Measurements from ENCODE around the gene TP73.

The TP73 gene

DNA sequence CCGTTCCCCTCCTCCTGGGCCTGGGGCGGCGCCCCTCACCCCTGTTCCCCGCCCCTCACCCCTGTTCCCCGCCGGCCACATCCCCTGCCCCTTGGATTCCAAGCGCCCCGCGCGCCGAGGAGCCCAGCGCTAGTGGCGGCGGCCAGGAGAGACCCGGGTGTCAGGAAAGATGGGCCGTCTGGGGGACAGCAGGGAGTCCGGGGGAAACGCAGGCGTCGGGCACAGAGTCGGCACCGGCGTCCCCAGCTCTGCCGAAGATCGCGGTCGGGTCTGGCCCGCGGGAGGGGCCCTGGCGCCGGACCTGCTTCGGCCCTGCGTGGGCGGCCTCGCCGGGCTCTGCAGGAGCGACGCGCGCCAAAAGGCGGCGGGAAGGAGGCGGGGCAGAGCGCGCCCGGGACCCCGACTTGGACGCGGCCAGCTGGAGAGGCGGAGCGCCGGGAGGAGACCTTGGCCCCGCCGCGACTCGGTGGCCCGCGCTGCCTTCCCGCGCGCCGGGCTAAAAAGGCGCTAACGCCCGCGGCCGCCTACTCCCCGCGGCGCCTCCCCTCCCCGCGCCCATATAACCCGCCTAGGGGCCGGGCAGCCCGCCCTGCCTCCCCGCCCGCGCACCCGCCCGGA, at the start of gene TP73:
Gene TP73, plus strand, starts transcription at position 587 of the 618 bp plus-strand sequence. CDS start 29,850 bp downstream, outside the sequence.
- no peak within 1 kb of the TSS for H3K27ac Mint-ChIP-seq
- no peaks in the 10 kb centered on the region for H3K9me3 Mint-ChIP-seq
- no peak for DNase-seq
- no peak for ATAC-seq
- H3K4me1 Mint-ChIP-seq: peaks cover 50% of the 10 kb centered on the region
- peaks cover 61% of the 10 kb centered on the region for H3K27me3 Mint-ChIP-seq
- peak within 1 kb of the TSS; percentile 72 to 80 for H3K4me3 Mint-ChIP-seq

DNA sequence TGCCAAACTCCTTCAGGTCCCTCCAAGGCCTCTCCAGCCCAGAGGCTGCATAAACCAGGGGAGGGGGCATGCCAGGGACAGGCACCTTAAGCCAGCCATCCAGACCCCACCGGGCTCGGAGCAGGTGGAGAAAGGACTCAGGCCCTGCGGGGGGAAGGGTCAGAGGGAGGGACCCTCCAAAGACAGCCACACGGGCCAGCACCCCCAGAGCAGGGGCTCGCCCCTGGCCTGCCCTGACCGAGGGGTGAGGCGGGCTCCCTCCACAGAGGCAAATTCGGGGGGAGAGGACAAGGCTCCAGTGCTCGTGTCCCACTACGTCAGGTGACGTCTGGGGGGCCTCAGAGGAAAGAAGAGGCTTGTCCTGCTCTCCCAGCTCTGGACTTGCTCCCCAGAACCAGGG, 49.2 kb upstream of the TP73 start:
- no peak for DNase-seq
- Mint-ChIP-seq H3K9me3 (no peaks in the 10 kb centered on the region), H3K27ac (no peak overlapping the region), H3K27me3 (no peaks in the 10 kb centered on the region), H3K4me3 (no peak overlapping the region), H3K4me1 (peaks cover 16% of the 10 kb centered on the region)
- ATAC-seq: peak; percentile 18

DNA sequence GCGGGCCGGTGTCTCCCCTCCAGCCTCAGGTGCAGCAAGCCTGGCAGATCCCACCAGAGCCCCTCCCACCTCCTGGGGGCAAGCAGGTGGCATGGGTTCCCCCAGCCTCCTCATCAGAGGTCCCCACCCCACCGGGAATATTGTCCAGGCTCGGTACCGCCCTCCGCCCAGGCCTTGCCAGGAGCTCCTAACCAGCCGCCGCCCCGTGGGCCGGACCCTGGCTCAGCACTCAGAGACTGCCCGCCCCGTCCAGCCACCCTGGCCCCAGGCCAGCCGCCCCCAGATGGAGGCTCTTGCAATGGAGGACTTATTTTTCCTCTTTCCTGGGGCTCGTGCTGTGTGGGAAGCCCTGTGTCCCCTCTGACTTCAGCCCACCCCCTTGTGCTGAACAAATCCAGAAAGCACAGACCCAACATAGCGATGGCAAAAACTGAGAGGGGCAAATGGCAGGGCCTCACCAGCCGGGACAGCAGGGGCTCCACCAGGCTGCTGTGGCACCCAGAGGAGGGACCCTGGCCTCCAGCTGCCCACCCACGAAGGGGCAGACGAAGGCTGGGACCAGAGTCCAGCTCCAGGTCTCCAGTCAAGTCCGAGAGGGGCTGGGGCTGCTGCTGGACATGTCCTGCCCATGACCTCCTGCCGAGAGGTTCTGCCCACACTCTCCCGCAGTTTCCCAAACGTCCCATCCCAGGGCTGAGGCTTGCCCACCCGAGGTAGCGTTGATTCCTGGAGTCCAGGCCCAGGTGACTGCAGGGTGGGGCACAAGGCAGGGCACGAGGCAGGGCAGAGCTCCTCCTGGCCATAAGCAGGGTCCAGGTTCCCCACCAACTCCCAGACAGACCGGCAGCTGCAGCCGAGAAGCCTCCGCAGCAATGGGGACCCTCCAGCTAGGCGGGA, 48.5 kb upstream of the TP73 start:
- Mint-ChIP-seq H3K27ac (no peak overlapping the region), H3K4me3 (no peak overlapping the region), H3K27me3 (no peaks in the 10 kb centered on the region), H3K9me3 (no peaks in the 10 kb centered on the region), H3K4me1 (peaks cover 9% of the 10 kb centered on the region)
- no peak for DNase-seq
- peak; percentile 4 for ATAC-seq

DNA sequence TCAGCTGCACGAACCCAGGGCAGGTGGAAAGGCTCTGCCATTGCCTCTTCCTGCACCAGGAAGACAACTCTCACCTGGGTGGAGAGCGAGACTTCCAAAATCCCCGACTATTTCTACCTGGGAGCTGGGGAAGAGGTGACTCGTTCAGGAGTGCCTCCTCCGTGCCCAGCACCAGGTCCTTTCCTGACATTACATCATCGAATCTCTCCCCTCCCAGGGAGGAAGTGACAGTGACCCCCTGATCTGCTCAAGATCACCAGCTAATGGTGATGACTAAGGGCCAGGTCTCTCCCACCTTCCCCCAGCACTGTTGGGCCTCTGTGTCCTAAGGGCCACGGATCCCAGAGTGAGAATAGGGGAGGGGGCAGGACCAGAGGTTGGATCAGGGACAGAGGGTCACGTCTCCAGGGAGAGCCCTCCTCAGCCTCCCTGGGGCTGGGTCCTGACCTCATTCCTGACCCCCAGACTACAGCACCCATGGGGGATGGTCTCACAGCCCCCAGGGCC, 47.8 kb upstream of the TP73 start:
- H3K9me3 Mint-ChIP-seq: no peaks in the 10 kb centered on the region
- H3K27me3 Mint-ChIP-seq: no peaks in the 10 kb centered on the region
- H3K4me3 Mint-ChIP-seq: no peak overlapping the region
- DNase-seq (no peak), ATAC-seq (no peak)
- H3K27ac Mint-ChIP-seq: no peak overlapping the region
- peaks cover 2% of the 10 kb centered on the region for H3K4me1 Mint-ChIP-seq

DNA sequence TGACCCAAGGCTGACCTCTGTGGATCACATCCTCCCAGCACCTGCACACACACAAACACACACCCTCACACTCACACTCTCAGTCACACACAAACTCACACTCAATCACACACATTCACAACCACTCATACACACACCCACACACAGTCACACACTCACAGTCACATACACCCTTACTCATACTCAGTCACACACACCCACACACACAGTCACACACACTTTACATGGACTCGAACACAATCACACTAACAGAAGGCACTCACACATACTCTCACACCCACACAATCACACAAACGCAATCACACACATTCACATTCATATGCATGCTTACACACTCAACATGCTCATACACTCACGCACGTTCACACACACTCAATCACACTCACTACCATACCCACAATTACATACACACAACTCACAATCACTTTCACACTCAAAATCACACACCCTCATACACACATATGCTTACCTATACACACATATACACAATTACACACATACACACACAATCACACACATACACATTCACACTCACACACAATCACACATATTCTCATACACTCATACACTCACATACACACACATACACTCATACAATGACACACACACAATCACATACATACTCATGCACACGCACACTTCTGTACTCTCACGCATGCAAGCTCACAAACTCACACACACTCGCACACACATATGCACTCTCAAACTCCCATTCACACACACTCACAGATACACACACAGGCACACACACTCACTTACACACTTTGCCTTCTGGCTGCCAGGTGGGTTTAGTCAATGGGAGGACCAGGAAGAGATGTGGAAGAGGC, 47.1 kb upstream of the TP73 start:
- Mint-ChIP-seq H3K4me3 (no peak overlapping the region), H3K27me3 (no peaks in the 10 kb centered on the region), H3K27ac (no peak overlapping the region), H3K9me3 (no peaks in the 10 kb centered on the region), H3K4me1 (no peaks in the 10 kb centered on the region)
- DNase-seq: no peak
- ATAC-seq: no peak

DNA sequence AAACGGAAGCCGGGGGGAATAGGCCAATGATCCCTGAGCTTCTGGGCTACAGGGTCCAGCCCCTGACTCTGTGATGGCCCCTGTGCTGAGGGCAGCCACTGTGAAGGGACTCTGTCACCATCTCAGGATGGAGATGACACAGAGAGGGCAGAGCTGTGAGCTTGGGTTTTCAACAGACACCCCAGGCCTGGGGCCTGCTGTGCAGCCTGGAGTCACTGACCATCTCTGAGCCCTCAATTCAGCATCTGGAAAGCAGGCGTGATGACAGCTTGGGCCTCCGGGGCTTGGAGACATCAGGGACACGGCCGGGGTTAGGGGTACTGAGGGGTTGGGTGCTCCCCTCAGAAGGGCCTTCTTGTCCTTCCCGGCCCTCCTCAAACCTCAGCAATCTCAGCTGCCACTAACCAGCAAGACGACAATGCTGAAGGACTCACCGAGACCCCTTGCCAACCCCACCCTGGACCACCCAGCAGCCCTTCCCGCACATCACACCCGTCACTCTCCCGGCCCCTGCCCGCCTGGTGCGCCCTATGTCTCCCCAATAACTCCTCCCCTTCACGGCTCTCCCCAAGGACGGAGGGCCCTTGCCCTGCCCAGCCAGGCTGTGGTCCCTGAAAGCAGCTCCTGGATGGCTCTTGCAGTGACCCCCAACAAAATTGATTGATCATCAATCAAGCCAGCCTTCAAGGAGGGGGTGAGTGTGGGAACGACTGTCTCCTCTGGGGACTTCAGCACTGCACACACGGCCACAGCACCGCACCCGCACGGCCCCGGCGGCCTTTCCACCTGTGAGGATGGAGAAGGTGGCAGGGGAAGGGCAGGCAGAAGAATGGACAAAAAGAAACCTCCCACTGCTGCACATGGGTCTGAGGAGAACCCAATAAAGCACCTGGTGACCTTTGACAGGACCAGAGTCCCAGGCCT, 45.3 kb upstream of the TP73 start:
- peaks cover 15% of the 10 kb centered on the region for H3K4me1 Mint-ChIP-seq
- ATAC-seq (no peak), DNase-seq (no peak)
- no peak overlapping the region for H3K4me3 Mint-ChIP-seq
- no peaks in the 10 kb centered on the region for H3K9me3 Mint-ChIP-seq
- peaks cover 12% of the 10 kb centered on the region for H3K27me3 Mint-ChIP-seq
- no peak overlapping the region for H3K27ac Mint-ChIP-seq

DNA sequence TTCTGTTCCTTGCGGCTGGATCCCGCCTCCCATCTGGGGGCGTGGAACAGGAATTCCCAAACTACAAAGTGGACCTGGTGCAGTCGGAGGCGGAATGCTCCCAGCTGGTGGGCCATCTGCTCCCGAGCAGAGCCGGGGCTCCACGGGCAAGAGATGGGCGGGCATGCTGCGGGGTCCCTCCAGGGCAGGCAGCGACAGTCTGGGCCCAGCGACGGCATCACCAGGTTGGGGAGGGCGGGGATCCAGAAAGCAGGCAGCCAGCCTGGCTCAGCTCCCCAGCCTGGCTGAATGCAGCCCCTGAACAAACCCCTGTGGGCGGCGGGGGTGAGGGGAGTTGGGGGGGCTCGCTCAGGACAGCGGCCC, 44.6 kb upstream of the TP73 start:
- Mint-ChIP-seq H3K4me3 (no peak overlapping the region), H3K27me3 (peaks cover 14% of the 10 kb centered on the region), H3K4me1 (peaks cover 16% of the 10 kb centered on the region), H3K27ac (no peak overlapping the region), H3K9me3 (no peaks in the 10 kb centered on the region)
- no peak for ATAC-seq
- DNase-seq: no peak

DNA sequence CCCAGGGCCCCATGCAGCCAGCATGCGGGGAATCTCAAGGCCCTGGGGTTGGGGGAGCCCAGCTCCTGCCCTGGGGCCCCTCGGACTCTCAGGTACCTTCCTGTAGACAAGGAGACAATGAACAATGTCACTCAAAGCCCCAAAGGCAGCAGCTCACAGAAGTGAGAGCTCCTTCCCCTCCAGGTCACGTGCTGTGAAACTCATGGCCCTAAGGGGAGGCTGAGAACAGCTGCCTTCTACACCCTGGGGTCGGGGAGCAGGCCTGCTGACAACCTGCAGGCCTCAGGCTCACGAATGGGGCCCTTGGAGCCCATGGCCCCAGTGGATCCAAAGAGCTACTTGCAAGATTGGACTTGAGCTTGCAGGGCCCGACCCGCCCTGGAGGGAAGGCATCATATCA, 44.2 kb upstream of the TP73 start:
- ATAC-seq (no peak), DNase-seq (no peak)
- Mint-ChIP-seq H3K9me3 (no peaks in the 10 kb centered on the region), H3K4me3 (no peak overlapping the region), H3K27ac (no peak overlapping the region), H3K27me3 (peaks cover 14% of the 10 kb centered on the region), H3K4me1 (peaks cover 16% of the 10 kb centered on the region)

DNA sequence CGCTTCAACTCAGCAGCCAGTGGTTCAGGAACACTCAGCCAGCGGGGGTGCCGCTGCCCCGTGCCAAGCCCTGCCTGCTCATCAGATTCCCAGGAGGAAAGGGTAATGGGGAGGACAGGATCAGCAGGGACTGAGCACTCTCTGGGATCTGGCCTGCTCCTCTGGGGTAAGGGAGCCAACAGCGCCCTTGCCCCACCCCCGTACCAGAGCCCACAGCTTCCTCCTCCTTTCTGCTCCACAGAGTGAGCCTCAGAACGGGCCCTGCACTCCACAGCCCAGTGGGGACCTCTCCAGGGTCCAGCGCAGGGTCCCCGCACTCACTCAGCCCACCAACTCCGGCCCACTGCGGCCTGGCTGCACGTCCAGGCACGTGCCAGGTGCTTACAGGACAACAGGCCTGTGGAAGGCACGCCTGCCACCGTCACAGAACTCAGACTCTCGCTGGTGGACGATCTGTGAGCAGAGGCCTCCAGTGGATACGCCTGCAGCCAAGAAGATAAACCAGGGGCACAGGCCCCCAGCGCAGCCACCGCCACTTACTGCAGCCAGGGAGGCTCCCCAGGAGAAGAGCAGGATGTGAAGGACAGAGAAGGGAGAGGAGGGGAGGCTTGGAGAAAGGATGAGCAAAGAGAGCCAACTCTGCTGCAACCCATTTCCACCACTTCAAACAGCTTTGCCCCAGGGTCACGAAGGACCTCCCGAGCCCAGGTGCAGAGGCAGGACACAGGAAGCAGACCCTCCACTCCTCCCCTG, 43.1 kb upstream of the TP73 start:
- no peak for ATAC-seq
- Mint-ChIP-seq H3K4me3 (no peak overlapping the region), H3K9me3 (no peaks in the 10 kb centered on the region), H3K27ac (no peak overlapping the region), H3K27me3 (peaks cover 21% of the 10 kb centered on the region), H3K4me1 (peaks cover 16% of the 10 kb centered on the region)
- no peak for DNase-seq

DNA sequence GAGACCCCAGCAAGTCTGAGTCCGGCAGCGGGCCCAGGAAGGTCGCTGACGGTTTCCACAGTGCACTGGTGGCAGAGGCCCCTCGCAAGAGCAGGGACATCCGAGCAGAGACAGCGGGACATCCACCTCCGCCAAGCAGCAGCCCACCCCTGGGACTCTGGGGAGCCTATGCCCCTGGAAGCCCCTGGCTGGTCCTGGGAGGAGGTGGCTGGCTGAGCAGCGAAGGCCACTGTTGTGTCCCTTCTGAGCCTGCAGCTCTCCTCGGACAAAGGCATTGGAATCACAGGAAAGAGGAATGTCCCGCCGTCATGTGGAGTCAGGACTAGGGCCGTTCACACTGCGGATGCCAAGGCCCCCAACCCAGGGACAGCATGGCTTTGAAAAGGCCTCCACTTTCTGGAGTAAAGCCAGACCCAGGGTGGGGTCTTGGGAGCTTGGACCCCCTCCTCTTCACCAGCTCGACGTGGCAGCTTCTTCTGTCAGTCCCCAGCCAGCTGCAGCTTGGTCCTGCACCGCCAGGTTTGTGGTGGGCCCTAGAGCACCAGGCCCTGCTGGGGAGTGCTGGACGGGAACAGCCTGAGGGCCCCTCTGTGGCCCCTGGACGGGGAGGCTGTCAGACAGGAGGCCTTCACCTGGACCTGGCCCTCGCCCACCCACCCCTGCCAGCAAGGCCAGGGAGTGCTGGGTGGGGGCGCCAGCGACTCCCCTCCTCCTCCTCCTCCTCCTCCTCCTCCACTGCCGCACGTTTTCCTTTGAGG, 42.4 kb upstream of the TP73 start:
- ATAC-seq (no peak), DNase-seq (no peak)
- H3K4me3 Mint-ChIP-seq: no peak overlapping the region
- no peaks in the 10 kb centered on the region for H3K9me3 Mint-ChIP-seq
- H3K4me1 Mint-ChIP-seq: peaks cover 16% of the 10 kb centered on the region
- peaks cover 21% of the 10 kb centered on the region for H3K27me3 Mint-ChIP-seq
- H3K27ac Mint-ChIP-seq: no peak overlapping the region

DNA sequence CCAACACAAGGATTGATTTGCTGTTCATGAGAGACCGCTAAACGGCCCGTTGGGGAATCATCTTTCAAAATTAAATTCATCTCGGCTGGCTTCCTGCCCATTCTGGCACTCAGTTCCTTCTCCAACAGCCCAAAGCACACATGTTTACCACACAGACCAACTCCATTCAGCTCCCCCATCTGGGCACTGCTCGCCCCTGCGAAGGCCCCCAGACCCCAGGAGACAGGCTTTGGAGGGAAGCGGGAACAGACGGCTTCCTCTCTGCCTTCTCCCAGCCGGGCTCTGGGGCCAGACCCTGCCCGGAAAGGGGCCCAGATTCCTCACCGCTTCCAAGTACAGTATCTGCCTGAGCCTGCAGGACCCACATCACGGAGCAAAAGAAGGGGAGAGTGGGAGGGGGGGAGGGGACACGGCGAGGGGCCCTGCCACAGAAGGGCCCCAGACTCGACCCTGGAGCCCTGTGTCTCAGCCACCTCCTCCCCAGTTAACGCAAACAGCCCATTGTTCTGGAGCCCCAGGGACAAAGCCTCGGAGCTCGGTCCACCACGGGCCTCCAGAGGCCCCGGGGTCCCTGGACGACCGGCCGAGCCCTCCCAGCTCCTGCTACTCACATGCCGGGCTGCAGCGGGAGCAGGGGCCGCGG, 41.7 kb upstream of the TP73 start:
- ATAC-seq (no peak), DNase-seq (no peak)
- peak overlapping the region; percentile 51 to 74 for H3K4me3 Mint-ChIP-seq
- H3K27me3 Mint-ChIP-seq: peaks cover 21% of the 10 kb centered on the region
- H3K27ac Mint-ChIP-seq: no peak overlapping the region
- no peaks in the 10 kb centered on the region for H3K9me3 Mint-ChIP-seq
- H3K4me1 Mint-ChIP-seq: peaks cover 16% of the 10 kb centered on the region

DNA sequence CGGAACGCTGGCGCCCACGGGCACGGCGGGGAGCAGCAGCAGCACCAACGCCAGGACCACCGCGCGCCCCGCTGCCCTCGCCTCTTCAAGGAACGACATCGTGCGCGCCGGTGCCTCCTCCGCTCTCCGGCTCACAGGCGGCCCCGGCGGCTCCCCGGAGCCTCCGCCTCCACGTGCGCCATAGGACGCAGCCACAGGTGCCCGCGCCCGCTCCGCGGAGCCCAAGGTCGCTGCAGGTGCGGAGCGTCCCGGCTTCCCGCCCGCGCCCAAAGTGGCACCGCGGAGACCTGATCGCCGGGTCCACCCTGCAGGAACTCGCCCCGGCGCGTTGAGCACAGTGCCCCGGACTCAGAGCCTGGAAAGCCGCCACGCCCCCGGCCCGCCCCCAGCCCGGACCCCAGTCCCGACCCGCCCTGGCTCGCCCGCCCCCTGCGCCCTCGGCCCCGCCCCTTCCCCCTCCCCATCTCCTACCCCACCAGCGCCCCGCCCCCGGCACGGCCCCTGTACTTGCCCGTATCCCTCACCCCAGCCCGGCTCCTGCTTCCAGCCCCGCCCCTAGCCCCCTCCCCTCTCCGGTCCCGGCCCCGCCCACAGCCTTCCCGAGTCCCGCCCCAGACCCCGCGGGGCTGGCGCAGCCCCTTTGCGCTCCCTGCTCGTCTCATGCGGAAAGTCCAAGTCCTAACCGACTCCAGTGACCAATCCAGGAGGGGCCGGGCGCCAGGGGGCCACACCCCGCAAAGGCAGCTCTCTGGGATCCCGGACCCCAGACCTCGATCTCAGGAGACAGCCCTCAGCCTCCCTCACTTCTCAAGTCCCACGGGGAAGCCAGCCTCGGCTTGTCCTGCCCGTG, 40.9 kb upstream of the TP73 start, which contains the start of gene MEGF6:
Gene MEGF6, minus strand, starts transcription at position 339 of the 850 bp plus-strand sequence. Its CDS starts 240 bp downstream, at position 99.
- peaks cover 16% of the 10 kb centered on the region for H3K4me1 Mint-ChIP-seq
- no peaks in the 10 kb centered on the region for H3K9me3 Mint-ChIP-seq
- peak; percentile 64 for ATAC-seq
- peaks cover 21% of the 10 kb centered on the region for H3K27me3 Mint-ChIP-seq
- no peak within 1 kb of the TSS for H3K27ac Mint-ChIP-seq
- peak within 1 kb of the TSS; percentile 85 to 89 for H3K4me3 Mint-ChIP-seq
- no peak for DNase-seq
